ENCODE data around the gene TCF15. TPM values are rescaled to one million over a fixed set of nuclear protein-coding genes. Genes with fewer than 3 reads are reported as not detected.
A peak's percentile ranks its signal among the peaks of the same experiment; 100 is the strongest.

Gene TCF15
- total and polyA plus RNA-seq, 2 of the 8 experiments (the other 6 are each of a cell fraction or from before 2014, with no cell fraction given), result 3.7 to 6.9 TPM

GRCh38 chr20:561437-562231 is 48.5 kb downstream of the TCF15 start:
- Histone ChIP-seq H2AFZ (ENCODE audit: low read length) (no peak overlapping the region), H3K27me3 (replicated peaks in 1 of 4; ENCODE audit: control insufficient read depth in 3 of 4, extremely low read depth in 1 of 4, insufficient read depth in 3 of 4, low read length in 3 of 4) (no peaks in the 10 kb centered on the region), H3K9me3 (ENCODE audit: insufficient read depth in 2 of 2, low read depth in 1 of 2, low read length in 1 of 2) (no peaks in the 10 kb centered on the region), H4K20me1 (replicated peaks in 1 of 2; ENCODE audit: control insufficient read depth in 1 of 2, insufficient read depth in 2 of 2, low read length in 2 of 2) (no peaks in the 10 kb centered on the region), H3K18ac (ENCODE audit: extremely low read depth, low read length) (no peak overlapping the region), H2BK15ac (ENCODE audit: low read length) (0 out of 2 replicates have a peak overlapping the region, but pooled peaks have one; percentile 76), H4K8ac (ENCODE audit: extremely low read depth, insufficient read depth, low read length) (no peak overlapping the region), H3K4me3 (ENCODE audit: extremely low read depth in 1 of 4, insufficient read depth in 2 of 4, low read depth in 3 of 4, low read length in 4 of 4) (no peak overlapping the region), H3K9ac (replicated peaks in 1 of 4; ENCODE audit: extremely low read depth in 1 of 4, low read depth in 3 of 4, low read length in 3 of 4) (no peak overlapping the region), H3K23ac (ENCODE audit: insufficient read length) (no peak overlapping the region), H3K4ac (replicated peaks; ENCODE audit: insufficient read length, low read depth, low read length) (no peak overlapping the region), H3K27ac (ENCODE audit: low read depth, low read length) (no peak overlapping the region), H3K4me2 (ENCODE audit: insufficient read depth in 1 of 2, low read depth in 2 of 2, low read length in 2 of 2) (no peak overlapping the region), H3K79me2 (ENCODE audit: control insufficient read depth in 1 of 2, insufficient read depth in 2 of 2, low read length in 2 of 2) (no peaks in the 10 kb centered on the region), H2BK120ac (replicated peaks; ENCODE audit: low read depth, low read length) (no peak overlapping the region), H3K36me3 (ENCODE audit: control insufficient read depth in 2 of 4, insufficient read depth in 4 of 4, low read length in 3 of 4) (no peaks in the 10 kb centered on the region), H3K56ac (replicated peaks; ENCODE audit: insufficient read length, low read depth, low read length) (no peak overlapping the region), H3K23me2 (ENCODE audit: low read depth, low read length) (no peaks in the 10 kb centered on the region), H3K79me1 (ENCODE audit: low read depth, low read length) (no peaks in the 10 kb centered on the region), H3K14ac (ENCODE audit: insufficient read length) (no peak overlapping the region), H2AK5ac (ENCODE audit: low read depth, low read length) (no peak overlapping the region), H2BK20ac (ENCODE audit: low read length) (no peak overlapping the region), H4K5ac (ENCODE audit: insufficient read length, low read depth, low read length) (no peak overlapping the region), H2BK12ac (ENCODE audit: low read depth, low read length) (no peak overlapping the region), H4K91ac (replicated peaks; ENCODE audit: insufficient read length, low read length) (no peak overlapping the region), H2BK5ac (ENCODE audit: low read depth, low read length) (no peak overlapping the region), H3K4me1 (replicated peaks in 1 of 4; ENCODE audit: control insufficient read depth in 3 of 4, insufficient read depth in 4 of 4, low read length in 3 of 4) (no peaks in the 10 kb centered on the region)
- DNase-seq (ENCODE audit: low read depth in 1 of 2, low spot score in 2 of 2), result peak in 1 of 2 experiments; percentile 83
- ChIA-PET CTCF (ENCODE audit: partially characterized antibody) (interaction anchor here (0.6 to 6.1 kb wide), 42 partner anchors 10 to 178 kb away, joined by 3 to 142 read pairs (median 5); partner anchors contain the start of gene TCF15), POLR2A (ENCODE audit: partially characterized antibody) (interaction anchor here (1.3 to 3.4 kb wide), 3 partner anchors 12 to 84 kb away, joined by 3 to 18 read pairs (median 7); no protein-coding TSS in a partner anchor)
- peak; percentile 98 for TF ChIP-seq RAD21 (IDR thresholded peaks at IDR 0.05 in 1 of 2, conservative IDR thresholded peaks at IDR 0.05 in 1 of 2; ENCODE audit: low read depth in 2 of 2, low read length in 2 of 2)
- peak; percentile 74 to 99 (median 95) for TF ChIP-seq CTCF (IDR thresholded peaks at IDR 0.05; ENCODE audit: control extremely low read depth in 1 of 3, insufficient read depth in 1 of 3, low read depth in 1 of 3, low read length in 3 of 3)
- TF ChIP-seq PHF8 (conservative IDR thresholded peaks at IDR 0.05; ENCODE audit: low read depth, low read length), result no peak
- no peak for TF ChIP-seq TBP (IDR thresholded peaks at IDR 0.05; ENCODE audit: low read depth, low read length)
- 54% methylated on average over 12 of the region's 12 CpGs; no CpG with 5 or more reads in 1 of the 2 experiments for WGBS, 2 experiments (ENCODE audit: extremely low coverage in 1 of 2, insufficient coverage in 1 of 2, insufficient read length in 1 of 2, insufficient replicate concordance in 2 of 2, low coverage in 1 of 2, low lambda C conversion rate in 2 of 2, missing lambda C conversion rate in 1 of 2)
- peak; percentile 88 for FAIRE-seq

Measured in H1 (cell line).